ENCODE results near the gene ICOS.
"Not testable (repeated sequence)": the region's sequence is repeated elsewhere in the genome, so short reads cannot be mapped to it uniquely, and the experiment has no call there.

ICOS gene

GRCh38 chr2:203973676-203974075 is 37.1 kb downstream of the ICOS start:
- DNase-seq (ENCODE audit: low read depth), result no peak

GRCh38 chr2:203975912-203976311 is 39.3 kb downstream of the ICOS start:
- DNase-seq (ENCODE audit: low read depth), result no peak

- no peak for DNase-seq (ENCODE audit: low read depth)
These were observed 45.7 kb downstream of the ICOS start for GRCh38 chr2:203982276-203982675.

- no peak for DNase-seq (ENCODE audit: low read depth)
These were observed 46.6 kb downstream of the ICOS start for GRCh38 chr2:203983064-203983715.

- DNase-seq (ENCODE audit: low read depth), result not testable (repeated sequence)
These were observed 49.4 kb downstream of the ICOS start for GRCh38 chr2:203985978-203986377.

- DNase-seq (ENCODE audit: low read depth), result no peak
These were observed 51.4 kb downstream of the ICOS start for GRCh38 chr2:203987959-203988358.

- DNase-seq (ENCODE audit: low read depth), result no peak
These were observed 52.1 kb downstream of the ICOS start for GRCh38 chr2:203988500-203989260.

- DNase-seq (ENCODE audit: low read depth), result no peak
These were observed 53.0 kb downstream of the ICOS start for GRCh38 chr2:203989521-203989920.

GRCh38 chr2:203992509-203992908 is 55.9 kb downstream of the ICOS start:
- no peak for DNase-seq (ENCODE audit: low read depth)

- no peak for DNase-seq (ENCODE audit: low read depth)
These were observed 56.4 kb downstream of the ICOS start for GRCh38 chr2:203993011-203993410.

- DNase-seq (ENCODE audit: low read depth), result no peak
These were observed 57.0 kb downstream of the ICOS start for GRCh38 chr2:203993560-203993959.

GRCh38 chr2:203994735-203995134 is 58.2 kb downstream of the ICOS start:
- DNase-seq (ENCODE audit: low read depth), result no peak

- DNase-seq (ENCODE audit: low read depth), result no peak
These were observed 60.1 kb downstream of the ICOS start for GRCh38 chr2:203996692-203997091.

- no peak for DNase-seq (ENCODE audit: low read depth)
These were observed 60.9 kb downstream of the ICOS start for GRCh38 chr2:203997481-203997880.

GRCh38 chr2:203997980-203998809 is 61.6 kb downstream of the ICOS start:
- DNase-seq (ENCODE audit: low read depth), result peak; percentile 72

GRCh38 chr2:203999835-204000234 is 63.3 kb downstream of the ICOS start:
- DNase-seq (ENCODE audit: low read depth), result no peak

- DNase-seq (ENCODE audit: low read depth), result no peak
These were observed 63.9 kb downstream of the ICOS start for GRCh38 chr2:204000446-204000845.

GRCh38 chr2:204003276-204003990 is 66.9 kb downstream of the ICOS start:
- no peak for DNase-seq (ENCODE audit: low read depth)

GRCh38 chr2:204004912-204005311 is 68.3 kb downstream of the ICOS start:
- no peak for DNase-seq (ENCODE audit: low read depth)

GRCh38 chr2:204005940-204006721 is 69.6 kb downstream of the ICOS start:
- no peak for DNase-seq (ENCODE audit: low read depth)

- DNase-seq (ENCODE audit: low read depth), result no peak
These were observed 71.8 kb downstream of the ICOS start for GRCh38 chr2:204008352-204008751.
